ENCODE measurements around the gene QRFP.

Gene QRFP

GRCh38 chr9:130933114-130934046, 36.8 kb upstream of the QRFP start:
- no peak for DNase-seq (ENCODE audit: low read depth in 2 of 2)

GRCh38 chr9:130932255-130933079, 35.9 kb upstream of the QRFP start:
- no peak for DNase-seq (ENCODE audit: low read depth in 2 of 2)

- DNase-seq (ENCODE audit: low read depth in 2 of 2): no peak
These were observed 35.1 kb upstream of the QRFP start for GRCh38 chr9:130931508-130932254.

- no peak for DNase-seq (ENCODE audit: low read depth in 2 of 2)
These were observed 34.3 kb upstream of the QRFP start for GRCh38 chr9:130930804-130931349.

GRCh38 chr9:130930132-130930803, 33.7 kb upstream of the QRFP start:
- DNase-seq (ENCODE audit: low read depth in 2 of 2): no peak

GRCh38 chr9:130929571-130930038, 33.0 kb upstream of the QRFP start:
- no peak for DNase-seq (ENCODE audit: low read depth in 2 of 2)

- DNase-seq (ENCODE audit: low read depth in 2 of 2): no peak
These were observed 31.6 kb upstream of the QRFP start for GRCh38 chr9:130927995-130928900.

- no peak for DNase-seq (ENCODE audit: low read depth in 2 of 2)
These were observed 30.7 kb upstream of the QRFP start for GRCh38 chr9:130927338-130927737.

GRCh38 chr9:130925050-130925678, 28.6 kb upstream of the QRFP start:
- no peak for DNase-seq (ENCODE audit: low read depth in 2 of 2)

GRCh38 chr9:130924448-130924788, 27.8 kb upstream of the QRFP start:
- DNase-seq (ENCODE audit: low read depth in 2 of 2): no peak

- DNase-seq (ENCODE audit: low read depth in 2 of 2): no peak
These were observed 27.2 kb upstream of the QRFP start for GRCh38 chr9:130923611-130924447.

- no peak for DNase-seq (ENCODE audit: low read depth in 2 of 2)
These were observed 26.4 kb upstream of the QRFP start for GRCh38 chr9:130922893-130923610.

- DNase-seq (ENCODE audit: low read depth in 2 of 2): no peak
These were observed 25.6 kb upstream of the QRFP start for GRCh38 chr9:130921989-130922892.

GRCh38 chr9:130921300-130921988, 24.8 kb upstream of the QRFP start:
- no peak for DNase-seq (ENCODE audit: low read depth in 2 of 2)

GRCh38 chr9:130920762-130921299, 24.2 kb upstream of the QRFP start:
- no peak for DNase-seq (ENCODE audit: low read depth in 2 of 2)

GRCh38 chr9:130920233-130920632, 23.6 kb upstream of the QRFP start:
- no peak for DNase-seq (ENCODE audit: low read depth in 2 of 2)

Data from stimulated activated CD4-positive, alpha-beta T cell treated with anti-CD3 and anti-CD28 coated beads, Interleukin-4, amount 100 ng/mL, for 48 hours (primary cell).